Cerebellar nuclear complex (tissue), 1 donor: ENCODE results near the gene SLC35A3.
A peak's percentile ranks its signal among the peaks of the same experiment; 100 is the strongest.
"Not testable (repeated sequence)": the region's sequence is repeated elsewhere in the genome, so short reads cannot be mapped to it uniquely, and the experiment has no call there.

Experiments used
- DNase-seq, 2 experiments: peaks; one replicate each; lab custom pipeline; 2025; lab: John Stamatoyannopoulos, UW

SLC35A3 gene

DNA sequence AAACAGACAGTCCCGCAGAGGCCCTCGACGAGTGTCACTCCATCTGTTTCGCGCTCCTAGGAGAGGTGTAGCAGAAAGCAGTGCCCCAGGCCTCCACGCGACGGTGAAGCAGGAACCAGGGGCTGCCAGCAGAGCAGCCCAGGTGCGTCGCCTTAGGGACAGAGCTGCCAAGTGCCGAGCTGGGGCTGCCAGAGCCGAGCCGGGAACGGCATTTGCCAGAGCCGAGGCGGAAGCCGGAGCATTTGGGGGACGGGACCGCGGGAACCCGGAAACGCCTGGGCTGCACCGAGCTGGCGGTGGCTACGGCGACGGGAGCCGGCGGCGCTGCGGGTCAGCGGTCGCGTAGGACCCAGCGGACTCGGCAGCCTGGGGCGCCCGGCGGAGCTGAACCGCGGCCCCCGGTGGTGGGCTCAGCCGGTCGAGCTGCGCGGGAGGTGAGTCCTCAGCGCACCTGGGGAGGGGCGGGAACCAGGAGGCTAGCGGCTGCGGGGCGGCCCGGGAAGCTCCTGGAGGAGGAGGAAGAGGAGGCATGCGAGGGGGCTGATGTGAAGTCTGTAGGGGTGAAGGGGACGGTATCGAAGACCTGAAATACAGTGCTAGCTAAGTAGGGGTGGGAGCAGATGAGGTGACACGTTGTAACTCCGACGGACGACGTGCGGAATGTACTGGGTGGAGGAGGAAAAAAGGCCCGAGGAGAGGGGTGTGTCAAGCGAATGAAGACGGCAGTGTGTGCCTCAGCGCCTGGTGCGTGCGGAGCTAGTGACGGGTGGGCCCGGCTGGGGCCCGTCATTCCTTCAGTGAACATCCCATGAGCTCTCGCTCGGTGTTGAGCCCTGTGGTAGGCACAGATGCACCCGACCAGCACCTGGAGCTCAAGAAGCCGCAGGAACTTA is at the start of gene SLC35A3:
Gene SLC35A3, plus strand, starts transcription at position 268 of the 893 bp plus-strand sequence. CDS start 23,559 bp downstream, outside the sequence.
- DNase-seq: peak in 1 of 2 experiments; percentile 31

GRCh38 chr1:99934801-99935200 is 35.0 kb upstream of the SLC35A3 start:
- DNase-seq: no peak

DNA sequence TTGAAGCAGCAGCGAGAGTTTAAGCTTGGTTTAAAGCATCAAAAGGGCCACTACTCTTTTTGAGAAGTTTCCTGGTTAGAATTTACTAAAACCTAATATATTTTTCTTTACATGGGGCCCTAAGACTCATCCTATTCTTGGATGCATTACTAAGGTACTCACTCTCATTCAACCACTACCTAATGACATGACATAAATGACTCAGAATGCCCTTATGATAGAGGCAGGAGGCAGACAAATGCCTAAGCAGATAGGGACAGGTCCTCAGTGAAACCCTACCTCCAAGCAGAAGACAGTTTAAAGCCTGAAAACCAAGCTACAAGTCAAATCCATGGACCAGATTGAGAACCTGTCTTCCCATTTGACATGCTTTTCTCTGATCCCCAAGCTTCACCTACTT is 34.3 kb upstream of the SLC35A3 start:
- DNase-seq: no peak

- DNase-seq: no peak
These were observed 33.7 kb upstream of the SLC35A3 start for GRCh38 chr1:99936071-99936470.

DNA sequence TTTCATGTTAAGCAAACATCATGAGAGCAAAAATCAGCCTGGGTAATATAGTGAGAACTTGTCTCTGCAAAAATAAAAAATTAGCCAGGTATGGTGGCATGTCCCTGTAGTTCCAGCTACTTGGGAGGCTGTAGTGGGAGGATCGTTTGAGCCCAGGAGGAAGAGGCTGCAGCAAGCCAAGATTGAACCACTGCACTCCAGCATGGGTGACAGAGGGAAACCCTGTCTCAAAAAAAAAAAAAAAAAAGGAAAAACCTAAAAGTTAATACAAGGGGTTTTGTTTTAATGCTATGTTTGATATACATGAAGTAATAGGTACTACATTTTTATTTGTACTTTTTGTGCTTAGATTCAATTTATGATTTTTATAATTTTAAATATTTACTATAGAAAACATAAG is 27.1 kb upstream of the SLC35A3 start:
- DNase-seq: no peak

DNA sequence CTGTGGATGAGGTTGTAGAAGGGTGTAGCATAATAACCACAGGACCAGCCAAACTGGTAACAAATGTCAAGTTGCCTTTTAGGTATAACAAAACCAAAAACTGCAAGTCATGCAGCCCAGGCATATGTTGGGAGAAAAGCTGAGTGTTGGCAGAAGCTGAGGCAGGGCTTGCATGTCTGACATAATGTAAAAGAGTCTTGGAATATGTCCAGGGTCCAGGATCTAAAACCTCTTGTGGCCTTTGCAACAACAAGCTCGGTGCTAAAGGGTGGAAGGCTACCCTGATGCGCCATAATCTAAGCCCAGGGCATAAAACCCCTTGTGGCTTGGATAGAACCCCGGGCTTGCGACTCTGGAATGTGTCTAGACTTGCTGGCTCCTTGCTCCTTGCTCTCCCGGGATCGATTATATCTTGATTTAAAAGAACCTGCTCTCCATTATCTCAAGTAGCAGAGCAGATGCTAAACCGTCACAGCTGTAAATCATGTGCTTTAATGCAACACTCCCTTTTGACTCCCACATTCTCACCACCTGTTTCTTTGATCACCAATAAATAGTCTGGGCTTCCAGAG is 26.5 kb upstream of the SLC35A3 start:
- DNase-seq: no peak

DNA sequence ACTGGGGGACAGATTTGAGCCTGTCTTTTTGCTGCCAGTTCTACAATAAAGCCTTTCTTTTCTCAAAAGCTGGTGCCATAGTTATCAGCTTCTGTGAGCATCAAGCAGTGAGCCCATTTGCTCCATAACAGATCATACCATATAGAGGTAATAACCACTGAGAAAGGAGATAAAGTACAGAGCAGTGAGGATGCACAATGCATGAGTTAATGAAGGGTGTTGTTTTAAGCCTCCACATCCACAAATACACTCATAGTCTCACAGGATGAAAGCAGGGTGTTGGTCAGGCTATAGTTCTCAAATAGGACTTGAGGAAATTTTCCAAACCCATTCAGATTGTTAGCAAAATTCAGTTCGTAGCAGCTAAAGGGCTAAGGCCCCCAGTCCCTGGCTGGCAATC is 25.6 kb upstream of the SLC35A3 start:
- DNase-seq: no peak

- DNase-seq: no peak
These were observed 24.6 kb upstream of the SLC35A3 start for GRCh38 chr1:99945174-99945573.

GRCh38 chr1:99950486-99950885 is 19.3 kb upstream of the SLC35A3 start:
- no peak for DNase-seq

DNA sequence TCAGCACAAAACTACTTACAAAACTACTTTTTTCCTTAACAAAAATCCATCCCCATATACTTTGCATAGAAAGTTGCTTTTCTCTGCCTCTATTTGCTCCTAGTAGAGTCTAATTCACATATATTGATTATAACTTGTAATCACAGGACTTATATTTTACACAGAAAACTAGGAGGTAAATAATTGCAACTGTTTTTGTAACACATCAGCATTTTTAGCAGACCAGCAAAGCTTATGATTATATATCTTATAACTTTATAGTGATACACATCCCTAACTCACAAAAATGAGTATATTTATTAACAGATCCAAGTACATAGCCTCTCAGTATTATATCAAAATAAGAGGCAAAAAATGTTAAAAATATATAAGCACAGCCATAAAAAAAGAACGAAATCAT is 17.3 kb upstream of the SLC35A3 start:
- DNase-seq: no peak

DNA sequence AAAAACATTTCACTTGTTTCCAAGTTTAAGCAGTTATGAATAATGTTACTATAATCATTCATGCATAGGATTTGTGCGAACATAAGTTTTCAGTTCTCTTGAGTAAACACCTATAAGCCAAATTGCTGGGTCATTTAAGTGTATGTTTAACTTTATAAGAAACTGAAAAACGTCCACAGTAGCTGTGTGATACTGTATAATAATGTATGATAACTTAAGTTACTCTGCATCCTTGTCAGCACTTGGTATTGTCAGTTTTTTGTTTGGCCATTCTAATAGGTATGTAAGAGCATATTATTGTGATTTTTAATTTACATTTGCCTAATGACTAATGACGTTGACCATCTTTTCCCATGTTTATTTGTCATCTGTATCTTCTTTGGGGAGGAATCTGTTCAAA is 14.4 kb upstream of the SLC35A3 start:
- no peak for DNase-seq

DNA sequence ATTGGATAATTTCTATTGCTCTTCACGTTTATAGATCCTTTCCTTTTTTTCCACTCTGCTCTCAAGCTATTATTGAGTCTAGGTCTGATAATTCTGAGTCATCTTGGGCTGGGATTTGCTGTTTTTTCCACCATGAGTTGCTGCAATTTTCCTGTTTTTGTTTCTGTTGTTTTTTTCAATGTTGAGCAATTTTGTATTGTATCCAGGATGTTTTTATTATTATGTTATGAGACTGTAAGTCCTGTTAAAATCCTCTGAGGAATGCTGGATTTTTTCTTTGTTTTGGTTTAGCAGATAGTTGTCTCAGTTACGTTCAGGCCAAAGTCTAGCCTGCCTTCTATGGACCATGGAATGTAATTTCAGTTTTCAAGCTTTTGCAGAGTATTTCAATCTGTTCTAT is 13.0 kb upstream of the SLC35A3 start:
- DNase-seq: no peak

DNA sequence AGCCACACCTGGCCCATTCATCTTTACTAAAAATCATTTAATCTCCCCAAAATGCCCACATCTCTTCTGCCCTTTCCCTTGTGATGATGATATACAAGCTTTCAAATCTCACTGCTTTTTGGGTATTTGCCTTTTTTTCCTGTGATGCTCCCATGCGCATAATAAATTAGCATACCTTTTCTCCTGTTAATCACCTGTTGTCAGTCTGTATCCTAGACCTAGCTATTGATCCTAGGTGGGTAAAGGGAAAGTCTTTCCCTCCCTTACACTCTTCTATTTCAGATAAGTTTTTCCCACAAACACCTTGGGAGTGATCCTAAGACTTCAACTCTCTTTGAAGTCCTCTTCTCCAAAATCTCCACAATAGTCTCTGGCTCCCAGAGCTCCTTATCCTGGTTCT is 12.0 kb upstream of the SLC35A3 start:
- no peak for DNase-seq

DNA sequence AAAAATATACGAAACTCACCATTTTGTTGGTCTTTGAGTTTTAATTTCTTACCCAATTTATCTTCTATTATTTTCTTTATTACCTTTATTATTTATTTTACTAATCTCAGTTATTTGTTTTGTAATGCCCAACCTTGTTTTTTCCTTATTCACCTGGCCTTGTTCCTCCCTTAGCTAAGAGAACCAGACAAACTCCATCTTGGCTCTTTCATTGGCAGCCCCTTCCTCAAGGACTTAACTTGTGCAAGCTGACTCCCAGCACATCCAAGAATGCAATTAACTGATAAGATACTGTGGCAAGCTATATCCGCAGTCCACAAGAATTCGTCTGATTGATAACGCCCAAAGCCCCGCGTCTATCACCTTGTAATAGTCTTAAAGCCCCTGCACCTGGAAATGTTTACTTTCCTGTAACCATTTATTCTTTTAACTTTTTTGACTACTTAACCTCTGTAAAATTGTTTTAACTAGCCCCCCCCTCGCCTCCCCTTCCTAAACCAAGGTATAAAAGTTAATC is 10.5 kb upstream of the SLC35A3 start:
- not testable (repeated sequence) for DNase-seq

DNA sequence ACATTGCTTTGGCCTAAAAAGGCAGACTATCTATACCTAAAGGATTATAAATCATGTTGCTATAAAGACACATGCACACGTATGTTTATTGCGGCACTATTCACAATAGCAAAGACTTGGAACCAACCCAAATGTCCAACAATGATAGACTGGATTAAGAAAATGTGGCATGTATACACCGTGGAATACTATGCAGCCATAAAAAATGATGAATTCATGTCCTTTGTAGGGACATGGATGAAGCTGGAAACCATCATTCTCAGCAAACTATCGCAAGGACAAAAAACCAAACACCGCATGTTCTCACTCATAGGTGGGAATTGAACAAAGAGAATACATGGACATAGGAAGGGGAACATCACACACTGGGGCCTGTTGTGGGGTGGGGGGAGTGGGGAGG is 9.5 kb upstream of the SLC35A3 start:
- not testable (repeated sequence) for DNase-seq

- no peak for DNase-seq
These were observed 6.6 kb upstream of the SLC35A3 start for GRCh38 chr1:99963041-99963795.

DNA sequence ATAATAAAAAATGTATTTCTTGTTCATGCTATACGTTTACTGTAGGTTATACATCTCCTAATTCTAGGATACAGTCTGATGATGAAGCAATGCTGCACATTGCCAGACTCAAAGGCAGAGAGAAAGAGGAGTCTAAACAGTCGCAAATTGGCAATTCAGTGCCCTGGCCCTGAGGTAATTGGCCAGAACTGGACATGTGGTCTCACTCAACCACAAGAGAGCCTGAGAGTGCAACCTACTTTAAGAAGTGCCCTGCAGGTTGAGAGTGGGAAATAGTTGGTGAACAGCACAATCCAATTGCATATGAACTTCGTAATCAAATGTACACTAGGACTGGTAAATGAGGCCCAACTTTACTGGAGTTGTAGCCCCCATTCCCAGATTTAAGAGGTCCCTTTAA is 5.0 kb upstream of the SLC35A3 start:
- no peak for DNase-seq

DNA sequence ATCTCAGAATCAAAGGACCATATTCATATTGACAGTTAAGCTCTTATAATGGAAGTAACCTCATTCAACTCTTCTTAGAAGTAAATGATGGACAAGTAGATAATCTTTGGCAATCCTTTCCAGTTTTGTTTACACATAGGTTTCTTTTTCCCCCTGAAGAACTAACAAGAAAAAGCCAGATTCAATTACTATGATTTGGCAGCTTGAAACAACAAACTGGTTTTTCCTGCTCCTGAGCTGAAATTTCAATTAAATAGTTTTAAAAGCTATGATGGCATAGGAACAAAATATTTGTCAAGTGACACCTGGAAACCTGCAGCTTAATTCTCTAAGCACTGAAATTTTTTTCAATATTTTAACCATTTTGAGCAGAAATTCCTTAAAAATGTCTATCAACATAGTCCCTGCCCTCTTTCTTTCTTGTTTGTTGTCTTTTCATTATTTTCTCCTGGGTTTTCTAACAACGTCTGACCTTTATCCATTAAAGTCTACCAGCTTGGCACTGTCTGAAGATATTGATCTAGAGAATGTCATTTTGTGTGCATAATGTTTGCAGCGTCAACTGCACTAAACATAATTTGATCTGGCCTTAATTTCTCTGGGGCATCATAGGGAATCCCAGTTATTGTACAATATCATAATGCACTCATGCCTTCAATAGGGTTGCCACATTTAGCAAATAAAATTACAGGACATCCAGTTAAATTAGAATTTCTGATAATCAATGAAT is 4.0 kb upstream of the SLC35A3 start:
- no peak for DNase-seq

DNA sequence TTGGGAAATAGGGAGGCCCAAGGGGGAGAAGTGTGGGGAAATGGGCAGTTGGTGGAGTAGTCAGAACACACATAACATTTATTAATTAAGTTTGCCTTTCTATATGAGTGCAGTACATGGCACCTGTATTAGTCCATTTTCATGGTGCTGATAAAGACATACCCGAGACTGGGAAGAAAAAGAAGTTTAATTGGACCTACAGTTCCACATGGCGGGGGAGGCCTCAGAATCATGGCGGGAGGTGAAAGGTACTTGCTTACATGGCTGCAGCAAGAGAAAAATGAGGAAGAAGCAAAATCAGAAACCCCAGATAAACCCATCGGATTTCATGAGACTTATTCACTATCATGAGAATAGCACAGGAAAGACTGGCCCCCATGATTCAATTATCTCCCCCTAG is 1.6 kb upstream of the SLC35A3 start:
- DNase-seq: no peak

- DNase-seq: no peak
These were observed 502 bp upstream of the SLC35A3 start for GRCh38 chr1:99969260-99969728.

DNA sequence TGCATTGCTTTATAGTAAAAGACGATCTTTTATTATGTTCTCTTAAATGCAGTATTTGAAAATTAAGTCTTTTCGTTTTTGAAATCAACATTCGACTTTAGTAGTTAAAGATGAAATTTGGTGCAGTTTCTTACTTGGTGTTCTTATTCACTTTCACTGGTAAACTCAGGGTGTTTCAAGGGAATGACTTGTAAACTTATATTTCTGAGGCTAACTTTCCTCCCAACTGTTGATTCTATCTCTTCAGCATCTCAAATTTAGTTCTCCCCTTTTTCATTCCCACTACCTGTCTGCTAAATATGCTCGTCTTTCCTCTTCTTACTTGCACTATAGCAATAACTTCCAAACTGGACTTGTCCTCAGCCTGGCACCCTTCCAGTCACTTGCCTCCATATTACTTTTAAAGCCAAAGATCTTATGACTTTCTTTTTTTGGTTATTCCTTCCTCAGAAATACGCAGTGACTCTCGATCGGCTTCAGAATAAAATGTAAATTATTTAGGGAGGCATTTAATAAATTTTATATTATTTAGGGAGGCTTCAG is 988 bp downstream of the SLC35A3 start:
- DNase-seq: no peak
